A673 (cell line): ENCODE data around the gene IGFBP2. TPM values are rescaled to one million over a fixed set of nuclear protein-coding genes. Genes with fewer than 3 reads are reported as not detected.
A peak's percentile ranks its signal among the peaks of the same experiment; 100 is the strongest.

Source experiments
- Bru-seq: library from RNA; stranded (reverse); fragments of 400-500 nt; gene quantifications from one replicate; lab custom pipeline; 2021; lab: Mats Ljungman, UMichigan
- BruChase-seq, 2 experiments: library from RNA; stranded (reverse); fragments of 400-500 nt; gene quantifications; one replicate each; lab custom pipeline; 2021; lab: Mats Ljungman, UMichigan
- BruUV-seq: library from RNA; stranded (reverse); fragments of 400-500 nt; replicated peaks from 2 replicates; lab custom pipeline; 2021; lab: Mats Ljungman, UMichigan
- CTCF ChIA-PET: fragments of 300-600 bp; sonication (Branson Sonifier 250); formaldehyde crosslinking; loops from one replicate; lab custom pipeline; 2022; ENCODE audit warnings: antibody characterized with exemption; lab: Charles Lee
- POLR2A ChIA-PET: fragments of 300-600 bp; sonication (Branson Sonifier 250); formaldehyde crosslinking; loops from one replicate; lab custom pipeline; 2022; ENCODE audit warnings: antibody characterized with exemption; ENCODE audit not compliant: low non-redundant PET; lab: Charles Lee
- DNase-seq: peaks from one replicate; pipeline ENCODE4 v3.0.0-alpha.2; 2015; ENCODE audit warnings: low spot score
- H3K27ac ChIP-seq: fragments of 200-600 bp; sonication (generic); 2 replicates; pipeline ENCODE4 v1.5.1; 2016; ENCODE audit warnings: mixed run types, low read depth, mild to moderate bottlenecking, mixed read lengths, antibody characterized with exemption, low read length; ENCODE audit not compliant: poor library complexity, severe bottlenecking
- H3K27me3 ChIP-seq: fragments of 200-600 bp; sonication (generic); replicated peaks from 2 replicates; pipeline ENCODE4 v1.6.1; 2017; ENCODE audit warnings: mixed run types, low read depth, mild to moderate bottlenecking, mixed read lengths, antibody characterized with exemption, low read length; ENCODE audit not compliant: insufficient read depth, poor library complexity
- H3K36me3 ChIP-seq: fragments of 200-600 bp; sonication (generic); 2 replicates; pipeline ENCODE4 v1.6.1; 2016; ENCODE audit warnings: mixed run types, mild to moderate bottlenecking, mixed read lengths, antibody characterized with exemption, low read length; ENCODE audit not compliant: insufficient read depth, poor library complexity, severe bottlenecking
- H3K4me1 ChIP-seq: fragments of 200-600 bp; sonication (generic); 2 replicates; pipeline ENCODE4 v1.6.1; 2017; ENCODE audit warnings: mixed run types, mild to moderate bottlenecking, mixed read lengths, antibody characterized with exemption, low read length; ENCODE audit not compliant: insufficient read depth, poor library complexity, severe bottlenecking
- H3K4me3 ChIP-seq: fragments of 200-600 bp; sonication (generic); 2 replicates; pipeline ENCODE4 v1.5.1; 2016; ENCODE audit warnings: low read depth, mixed run types, mild to moderate bottlenecking, mixed read lengths, low read length; ENCODE audit not compliant: poor library complexity, severe bottlenecking
- H3K9me3 ChIP-seq: fragments of 200-600 bp; sonication (generic); 2 replicates; pipeline ENCODE4 v1.6.1; 2016; ENCODE audit warnings: mixed run types, low read depth, mild to moderate bottlenecking, mixed read lengths, antibody characterized with exemption, low read length; ENCODE audit not compliant: poor library complexity, severe bottlenecking
- EZH2 ChIP-seq: fragments of 200-600 bp; sonication (generic); IDR thresholded peaks from 2 replicates; pipeline ENCODE4 v1.6.1; 2017; ENCODE audit warnings: borderline replicate concordance, low read depth, mild to moderate bottlenecking, mixed read lengths, antibody characterized with exemption, low read length; ENCODE audit not compliant: poor library complexity, severe bottlenecking
- intact Hi-C: fragments of 100-400 bp; cut with micrococcal nuclease; formaldehyde crosslinking; loops from one replicate; pipeline ENCODE4 v1.10.0; 2022; ENCODE audit not compliant: unreplicated experiment
- long read RNA-seq: library from polyadenylated mRNA; stranded (forward); transcript quantifications from one replicate; pipeline ENCODE4 v2.0.0, GENCODE V29; 2022
- total RNA-seq: library from RNA; stranded (reverse); gene quantifications from 2 replicates; pipeline ENCODE4 v1.2.3, GENCODE V29; 2021
- TF ChIP-seq, protein P1 (sequence below): fragments of 300-800, 200-600 bp; sonication (generic); conservative IDR thresholded peaks from 2 replicates; pipeline ENCODE4 v1.5.1; 2017; ENCODE audit warnings: low read depth, mild to moderate bottlenecking, antibody characterized with exemption, low read length, moderate library complexity, mixed read lengths

Gene IGFBP2, protein sequence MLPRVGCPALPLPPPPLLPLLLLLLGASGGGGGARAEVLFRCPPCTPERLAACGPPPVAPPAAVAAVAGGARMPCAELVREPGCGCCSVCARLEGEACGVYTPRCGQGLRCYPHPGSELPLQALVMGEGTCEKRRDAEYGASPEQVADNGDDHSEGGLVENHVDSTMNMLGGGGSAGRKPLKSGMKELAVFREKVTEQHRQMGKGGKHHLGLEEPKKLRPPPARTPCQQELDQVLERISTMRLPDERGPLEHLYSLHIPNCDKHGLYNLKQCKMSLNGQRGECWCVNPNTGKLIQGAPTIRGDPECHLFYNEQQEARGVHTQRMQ
- total RNA-seq: 614 and 767 TPM in 2 replicates
- Bru-seq, nascent RNA: percentile 92 among the genes with signal in this experiment
- BruChase-seq, experiment 1, labeled RNA remaining after a 2-hour chase: percentile 90 among the genes with signal in this experiment
- percentile 90 among the genes with signal in this experiment for BruChase-seq, experiment 2, labeled RNA remaining after a 6-hour chase
- long read RNA-seq, full-length matches to known transcripts: 4,486 of 4,618 reads
- long read RNA-seq, partial matches to known transcripts: 26 of 4,618 reads
- long read RNA-seq, other reads (novel, unspliced or antisense): 106 of 4,618 reads

DNA sequence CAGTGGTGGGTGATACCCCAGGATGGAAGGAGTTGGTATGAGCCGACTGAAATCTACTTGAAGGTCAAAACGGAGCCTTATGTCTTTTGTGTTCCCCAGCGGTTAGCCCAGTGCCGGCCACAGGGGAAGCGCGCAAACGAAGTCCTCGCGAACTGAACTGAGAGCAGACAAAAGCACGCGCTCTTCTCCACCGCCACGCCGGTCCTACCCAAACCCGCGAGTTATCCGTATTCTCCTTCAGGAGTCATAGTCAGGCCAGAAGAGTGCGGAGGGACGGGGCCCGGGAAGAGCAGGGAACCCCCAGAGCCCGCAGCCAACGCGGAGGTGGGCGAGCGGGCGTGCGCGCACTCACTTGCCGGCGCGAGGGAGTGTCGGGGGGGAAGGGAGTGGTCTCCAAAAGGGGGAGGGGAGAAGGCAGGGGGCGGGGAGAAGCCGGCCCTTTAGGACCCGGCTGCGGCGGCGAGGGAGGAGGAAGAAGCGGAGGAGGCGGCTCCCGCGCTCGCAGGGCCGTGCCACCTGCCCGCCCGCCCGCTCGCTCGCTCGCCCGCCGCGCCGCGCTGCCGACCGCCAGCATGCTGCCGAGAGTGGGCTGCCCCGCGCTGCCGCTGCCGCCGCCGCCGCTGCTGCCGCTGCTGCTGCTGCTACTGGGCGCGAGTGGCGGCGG lies at the start of gene IGFBP2:
TSS of gene IGFBP2 (plus strand) at position 469 of the 664 bp plus-strand sequence. CDS start at position 573, 104 bp downstream.
- TF ChIP-seq EZH2: no peak
- TF ChIP-seq, protein P1, sequence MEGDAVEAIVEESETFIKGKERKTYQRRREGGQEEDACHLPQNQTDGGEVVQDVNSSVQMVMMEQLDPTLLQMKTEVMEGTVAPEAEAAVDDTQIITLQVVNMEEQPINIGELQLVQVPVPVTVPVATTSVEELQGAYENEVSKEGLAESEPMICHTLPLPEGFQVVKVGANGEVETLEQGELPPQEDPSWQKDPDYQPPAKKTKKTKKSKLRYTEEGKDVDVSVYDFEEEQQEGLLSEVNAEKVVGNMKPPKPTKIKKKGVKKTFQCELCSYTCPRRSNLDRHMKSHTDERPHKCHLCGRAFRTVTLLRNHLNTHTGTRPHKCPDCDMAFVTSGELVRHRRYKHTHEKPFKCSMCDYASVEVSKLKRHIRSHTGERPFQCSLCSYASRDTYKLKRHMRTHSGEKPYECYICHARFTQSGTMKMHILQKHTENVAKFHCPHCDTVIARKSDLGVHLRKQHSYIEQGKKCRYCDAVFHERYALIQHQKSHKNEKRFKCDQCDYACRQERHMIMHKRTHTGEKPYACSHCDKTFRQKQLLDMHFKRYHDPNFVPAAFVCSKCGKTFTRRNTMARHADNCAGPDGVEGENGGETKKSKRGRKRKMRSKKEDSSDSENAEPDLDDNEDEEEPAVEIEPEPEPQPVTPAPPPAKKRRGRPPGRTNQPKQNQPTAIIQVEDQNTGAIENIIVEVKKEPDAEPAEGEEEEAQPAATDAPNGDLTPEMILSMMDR: no peak
- Histone ChIP-seq H3K9me3 (no peaks in the 10 kb centered on the region), H3K4me1 (peaks cover 26% of the 10 kb centered on the region), H3K36me3 (peaks cover 10% of the 10 kb centered on the region), H3K27ac (peak within 1 kb of the TSS; percentile 93), H3K27me3 (no peaks in the 10 kb centered on the region), H3K4me3 (peak within 1 kb of the TSS; percentile 99)
- BruUV-seq: no TSS peak
- CTCF ChIA-PET: interaction anchor here (0.6 kb wide), 1 partner anchor 109 kb away, joined by 4 read pairs; no protein-coding TSS in a partner anchor
- peak; percentile 94 for DNase-seq
- POLR2A ChIA-PET: no interaction called here
- intact Hi-C loops: no loop called here

DNA sequence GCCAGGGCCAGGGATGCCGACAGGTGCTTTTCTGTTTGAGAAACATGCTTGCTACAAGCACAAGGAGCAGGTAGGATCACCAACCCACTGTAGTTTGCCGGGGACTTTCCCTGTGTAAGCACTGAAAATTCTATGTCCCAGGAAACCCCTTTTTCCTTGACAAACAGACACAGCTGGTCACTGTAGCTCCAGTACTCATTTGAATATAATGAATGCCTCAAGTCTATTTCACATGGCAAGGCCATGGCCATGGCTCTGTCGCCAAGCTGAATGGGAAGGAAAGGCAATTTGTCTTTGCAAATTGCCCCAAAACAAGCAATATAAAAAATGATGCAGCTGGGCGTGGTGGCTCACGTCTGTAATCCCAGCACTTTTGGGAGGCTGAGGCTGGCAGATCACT lies 49.6 kb upstream of the IGFBP2 start:
- intact Hi-C loops: loop anchor here (10.0 kb wide), 1 partner anchor 1981 kb away; the partner anchor contains the start of genes CNOT9 and USP37
- no peak for TF ChIP-seq EZH2
- TF ChIP-seq, protein P1: no peak
- H3K36me3 ChIP-seq: no peaks in the 10 kb centered on the region
- ChIA-PET CTCF (no interaction called here), POLR2A (interaction anchor here (0.6 kb wide), 1 partner anchor 14 kb away, joined by 3 read pairs; no protein-coding TSS in a partner anchor)
- BruUV-seq: no TSS peak
- H3K9me3 ChIP-seq: no peaks in the 10 kb centered on the region
- H3K4me1 ChIP-seq: peaks cover 5% of the 10 kb centered on the region
- H3K27me3 ChIP-seq: no peaks in the 10 kb centered on the region
- H3K27ac ChIP-seq: no peak overlapping the region
- H3K4me3 ChIP-seq: no peak overlapping the region
- no peak for DNase-seq

DNA sequence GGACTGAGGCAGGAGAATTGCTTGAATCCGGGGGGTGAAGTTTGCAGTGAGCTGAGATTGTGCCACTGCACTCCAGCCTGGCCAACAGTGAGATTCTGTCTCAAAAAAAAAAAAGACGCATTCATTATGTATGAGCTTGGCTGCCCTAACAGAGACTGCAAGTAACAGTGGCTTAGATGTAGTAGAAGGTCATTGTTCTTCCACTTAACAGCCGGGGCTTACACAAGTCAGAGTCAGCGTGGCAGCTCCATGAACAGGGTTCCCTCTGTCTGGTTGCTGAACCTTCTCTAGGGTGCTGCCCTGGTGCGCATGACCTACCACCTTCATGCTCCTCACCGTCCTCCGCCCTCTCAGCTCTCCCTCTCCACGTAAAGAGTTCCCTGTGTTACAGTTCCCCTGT lies 49.1 kb upstream of the IGFBP2 start:
- CTCF ChIA-PET: no interaction called here
- no TSS peak for BruUV-seq
- Histone ChIP-seq H3K27ac (no peak overlapping the region), H3K9me3 (no peaks in the 10 kb centered on the region), H3K4me3 (no peak overlapping the region), H3K36me3 (no peaks in the 10 kb centered on the region), H3K4me1 (peaks cover 9% of the 10 kb centered on the region), H3K27me3 (no peaks in the 10 kb centered on the region)
- POLR2A ChIA-PET: interaction anchor here (0.6 kb wide), 1 partner anchor 13 kb away, joined by 3 read pairs; no protein-coding TSS in a partner anchor
- TF ChIP-seq EZH2: no peak
- TF ChIP-seq, protein P1: no peak
- no peak for DNase-seq
- intact Hi-C loops: loop anchor here (10.0 kb wide), 1 partner anchor 1981 kb away; the partner anchor contains the start of genes CNOT9 and USP37
